ENCODE results near the gene HLA-A.

Gene HLA-A

GRCh38 chr6:29995340-29995777 lies 53.0 kb downstream of the HLA-A start:
- Histone ChIP-seq H3K4me3 (ENCODE audit: low read length) (no peak overlapping the region), H3K27me3 (ENCODE audit: insufficient read depth, low read length) (peaks cover 17% of the 10 kb centered on the region; the same call in 1 of the 2 replicates), H3K4me1 (ENCODE audit: insufficient read depth, low read length) (no peaks in the 10 kb centered on the region), H3K36me3 (ENCODE audit: insufficient read depth, low read depth, low read length) (no peaks in the 10 kb centered on the region), H3K9me3 (ENCODE audit: insufficient read depth, low read depth, low read length) (no peaks in the 10 kb centered on the region), H3K9ac (ENCODE audit: low read depth, low read length) (no peak overlapping the region), H3K27ac (ENCODE audit: low read length) (no peak overlapping the region)
